Cardiac muscle cell (in vitro differentiated cells and primary cell): ENCODE results near the gene CBLB. TPM values are rescaled to one million over a fixed set of nuclear protein-coding genes. Genes with fewer than 3 reads are reported as not detected.

ENCODE experiments used
- DNase-seq, 2 donors: peaks; one replicate each; pipeline versions ENCODE4 v3.0.0 to v3.0.0-alpha.2; 2010 to 2017; ENCODE audit warnings: low read depth in 1 of 2, low spot score in 1 of 2
- H3K27ac ChIP-seq: fragments of 200-600 bp; sonication (generic); 2 replicates; pipeline ENCODE4 v1.5.1; 2016
- H3K27me3 ChIP-seq: fragments of 200-600 bp; sonication (generic); 2 replicates; pipeline ENCODE4 v1.6.0; 2016; ENCODE audit warnings: control low read depth
- H3K36me3 ChIP-seq: fragments of 200-600 bp; sonication (generic); 2 replicates; pipeline ENCODE4 v1.5.1; 2016; ENCODE audit warnings: control low read depth
- H3K4me1 ChIP-seq: fragments of 200-600 bp; sonication (generic); 2 replicates; pipeline ENCODE4 v1.8.1; 2017; ENCODE audit warnings: low read depth, mild to moderate bottlenecking, mixed run types
- H3K4me3 ChIP-seq: fragments of 200-600 bp; sonication (generic); 2 replicates; pipeline ENCODE4 v1.5.1; 2016; ENCODE audit warnings: mild to moderate bottlenecking
- H3K9me3 ChIP-seq: fragments of 200-600 bp; sonication (generic); 2 replicates; pipeline ENCODE4 v1.5.1; 2017; ENCODE audit warnings: low read depth, mild to moderate bottlenecking, control low read depth
- polyA plus RNA-seq: library from polyadenylated mRNA; unstranded; fragments of >200 nt; fragmentation: Nextera tagmentation; extraction: Ambion mirVana; gene quantifications from 2 replicates; pipeline ENCODE4 v1.2.1, GENCODE V29; 2016
- total RNA-seq: library from RNA; depleted of rRNA; stranded (reverse); fragments of >200 nt; gene quantifications from 2 replicates; pipeline ENCODE4 v1.2.3, GENCODE V29; 2016
- TF ChIP-seq, protein P1 (sequence below): IDR thresholded peaks from 2 replicates; pipeline ENCODE4 v1.5.1; 2012; ENCODE audit warnings: low read depth, mild to moderate bottlenecking, low read length

The CBLB gene
- total and polyA plus RNA-seq, 2 experiments from 2014 or later: 30.3 to 48.2 TPM

- Histone ChIP-seq H3K27me3 (no peaks in the 10 kb centered on the region), H3K36me3 (no peaks in the 10 kb centered on the region), H3K4me3 (no peak overlapping the region), H3K4me1 (no peaks in the 10 kb centered on the region), H3K27ac (no peak overlapping the region), H3K9me3 (no peaks in the 10 kb centered on the region)
- TF ChIP-seq, protein P1, sequence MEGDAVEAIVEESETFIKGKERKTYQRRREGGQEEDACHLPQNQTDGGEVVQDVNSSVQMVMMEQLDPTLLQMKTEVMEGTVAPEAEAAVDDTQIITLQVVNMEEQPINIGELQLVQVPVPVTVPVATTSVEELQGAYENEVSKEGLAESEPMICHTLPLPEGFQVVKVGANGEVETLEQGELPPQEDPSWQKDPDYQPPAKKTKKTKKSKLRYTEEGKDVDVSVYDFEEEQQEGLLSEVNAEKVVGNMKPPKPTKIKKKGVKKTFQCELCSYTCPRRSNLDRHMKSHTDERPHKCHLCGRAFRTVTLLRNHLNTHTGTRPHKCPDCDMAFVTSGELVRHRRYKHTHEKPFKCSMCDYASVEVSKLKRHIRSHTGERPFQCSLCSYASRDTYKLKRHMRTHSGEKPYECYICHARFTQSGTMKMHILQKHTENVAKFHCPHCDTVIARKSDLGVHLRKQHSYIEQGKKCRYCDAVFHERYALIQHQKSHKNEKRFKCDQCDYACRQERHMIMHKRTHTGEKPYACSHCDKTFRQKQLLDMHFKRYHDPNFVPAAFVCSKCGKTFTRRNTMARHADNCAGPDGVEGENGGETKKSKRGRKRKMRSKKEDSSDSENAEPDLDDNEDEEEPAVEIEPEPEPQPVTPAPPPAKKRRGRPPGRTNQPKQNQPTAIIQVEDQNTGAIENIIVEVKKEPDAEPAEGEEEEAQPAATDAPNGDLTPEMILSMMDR: no peak
- DNase-seq: no peak
Observed at GRCh38 chr3:105626739-105627138, 242.1 kb downstream of the CBLB start.

- TF ChIP-seq, protein P1: no peak
- Histone ChIP-seq H3K4me1 (no peaks in the 10 kb centered on the region), H3K36me3 (no peaks in the 10 kb centered on the region), H3K27me3 (no peaks in the 10 kb centered on the region), H3K27ac (no peak overlapping the region), H3K4me3 (no peak overlapping the region), H3K9me3 (no peaks in the 10 kb centered on the region)
- DNase-seq: no peak
Observed at GRCh38 chr3:105622169-105622568, 246.6 kb downstream of the CBLB start.

DNA sequence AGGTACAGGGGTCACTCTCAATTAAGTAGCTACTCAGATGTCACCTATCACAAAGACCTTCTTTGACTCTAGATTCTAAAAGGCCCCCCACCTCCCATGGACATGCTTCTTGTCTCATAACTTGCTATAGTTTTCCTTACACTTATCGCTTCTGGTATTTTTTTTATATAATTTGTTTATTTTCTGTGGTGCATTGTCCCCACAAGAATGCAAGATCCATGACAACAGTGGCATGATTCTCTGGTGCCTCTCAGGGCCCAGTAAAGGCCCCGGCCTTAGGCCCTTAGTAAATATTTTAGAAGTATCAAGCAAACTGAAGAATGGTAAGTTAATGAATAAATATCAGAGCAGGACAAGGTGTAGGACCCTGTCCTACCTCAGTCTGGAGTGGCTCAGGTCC, 248.6 kb downstream of the CBLB start:
- Histone ChIP-seq H3K4me1 (no peaks in the 10 kb centered on the region), H3K9me3 (no peaks in the 10 kb centered on the region), H3K36me3 (no peaks in the 10 kb centered on the region), H3K27me3 (no peaks in the 10 kb centered on the region), H3K27ac (no peak overlapping the region), H3K4me3 (no peak overlapping the region)
- TF ChIP-seq, protein P1: no peak
- DNase-seq: no peak

DNA sequence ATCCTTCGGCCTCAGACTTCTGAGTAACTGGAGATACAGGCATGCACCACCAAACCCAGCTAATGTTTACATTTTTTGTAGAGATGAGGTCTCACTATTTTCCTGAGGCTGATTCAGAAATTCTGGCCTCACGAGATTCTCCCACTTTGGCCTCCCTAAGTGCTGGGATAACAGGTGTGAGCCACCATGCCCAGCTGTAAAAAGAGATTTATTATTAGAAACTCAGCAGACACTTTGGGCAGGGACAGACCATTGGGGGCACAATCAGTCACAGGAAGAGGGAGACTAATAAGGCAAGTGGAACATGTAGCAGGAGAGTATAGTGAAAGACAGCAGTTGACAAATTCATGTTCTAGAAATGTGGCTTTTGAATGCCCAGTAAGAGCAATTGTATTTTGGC, 249.2 kb downstream of the CBLB start:
- H3K4me3 ChIP-seq: no peak overlapping the region
- H3K27me3 ChIP-seq: no peaks in the 10 kb centered on the region
- no peaks in the 10 kb centered on the region for H3K9me3 ChIP-seq
- no peak for DNase-seq
- H3K4me1 ChIP-seq: no peaks in the 10 kb centered on the region
- H3K36me3 ChIP-seq: no peaks in the 10 kb centered on the region
- TF ChIP-seq, protein P1: no peak
- no peak overlapping the region for H3K27ac ChIP-seq

DNA sequence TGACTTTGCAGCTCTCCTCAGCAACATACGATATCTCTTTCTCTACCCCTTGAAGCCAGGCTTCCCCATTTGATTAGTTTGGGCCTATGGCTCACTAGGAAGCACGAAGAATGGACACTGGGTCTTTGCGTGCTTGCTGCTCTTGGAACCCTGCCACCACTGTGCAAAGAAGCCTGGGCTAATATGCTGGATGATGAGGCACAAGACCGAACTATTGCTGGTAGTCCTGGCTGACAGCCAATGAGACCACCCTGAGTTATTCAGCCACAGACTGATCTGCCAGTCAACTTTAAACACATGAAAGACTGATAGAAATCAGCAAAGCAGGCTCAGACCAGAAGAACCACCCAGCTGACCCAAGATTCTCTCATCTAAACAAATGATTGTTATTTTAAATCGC, 250.3 kb downstream of the CBLB start:
- no peaks in the 10 kb centered on the region for H3K9me3 ChIP-seq
- TF ChIP-seq, protein P1: no peak
- no peaks in the 10 kb centered on the region for H3K4me1 ChIP-seq

More for the DNA sequence above, 250.3 kb downstream of the CBLB start:
- no peak for DNase-seq
- no peaks in the 10 kb centered on the region for H3K36me3 ChIP-seq
- H3K27me3 ChIP-seq: no peaks in the 10 kb centered on the region
- no peak overlapping the region for H3K27ac ChIP-seq
- no peak overlapping the region for H3K4me3 ChIP-seq
